Myocyte (in vitro differentiated cells): ENCODE results near the gene CACNG8. TPM values are rescaled to one million over a fixed set of nuclear protein-coding genes. Genes with fewer than 3 reads are reported as not detected.

Experiments used
- DNase-seq: peaks from one replicate; pipeline ENCODE4 v3.0.0-alpha.2; 2012; ENCODE audit warnings: low read depth
- total RNA-seq: library from RNA; depleted of rRNA; stranded (reverse); fragments of >200 nt; gene quantifications from 2 replicates; pipeline ENCODE4 v1.2.3, GENCODE V29; 2014

The CACNG8 gene
- total RNA-seq, 1 donor from 2014 or later: 0.03 TPM

DNA sequence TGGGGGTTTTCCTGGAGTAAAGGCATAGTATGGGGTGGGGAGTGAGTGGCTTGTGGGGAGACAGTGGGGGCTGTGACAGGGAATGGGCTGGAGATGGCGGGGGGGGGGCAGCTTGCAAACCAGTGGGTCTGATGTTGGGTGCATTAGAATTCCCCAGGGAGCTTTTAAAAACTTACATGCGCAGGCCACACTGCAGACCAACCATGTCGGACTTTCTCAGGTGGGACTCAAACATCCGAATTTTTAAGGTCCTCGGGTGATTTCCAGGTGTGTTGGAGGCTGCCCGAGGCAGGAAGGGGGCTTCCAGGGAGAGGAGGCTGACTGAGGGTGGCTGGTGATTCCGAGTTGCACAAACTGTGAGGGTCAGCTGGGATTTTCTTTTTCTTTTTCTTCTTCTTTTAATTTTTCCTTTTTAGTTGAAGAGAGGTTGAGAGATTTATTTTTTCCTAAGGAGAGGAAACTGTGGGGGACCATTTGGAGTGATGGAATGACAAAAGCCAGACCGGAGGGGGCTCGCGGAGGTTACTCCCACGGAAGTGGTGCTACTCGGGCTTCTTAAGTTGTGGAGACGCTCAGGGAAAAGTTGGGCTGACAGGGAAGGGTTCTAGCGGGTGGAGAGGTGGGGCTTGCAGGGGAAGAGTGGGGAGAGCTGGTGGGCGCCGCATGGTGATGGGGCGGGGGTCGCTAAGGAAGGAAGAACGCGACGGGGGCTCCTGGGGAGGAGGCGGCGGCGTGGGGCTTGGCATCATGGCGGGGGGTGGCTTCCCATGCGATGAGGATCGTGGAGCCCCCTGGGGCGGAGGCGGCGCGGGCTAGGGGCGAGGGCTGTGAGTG is 997 bp upstream of the CACNG8 start:
- DNase-seq: no peak

- DNase-seq: no peak
These were observed 2.4 kb downstream of the CACNG8 start for GRCh38 chr19:53965091-53965490.

DNA sequence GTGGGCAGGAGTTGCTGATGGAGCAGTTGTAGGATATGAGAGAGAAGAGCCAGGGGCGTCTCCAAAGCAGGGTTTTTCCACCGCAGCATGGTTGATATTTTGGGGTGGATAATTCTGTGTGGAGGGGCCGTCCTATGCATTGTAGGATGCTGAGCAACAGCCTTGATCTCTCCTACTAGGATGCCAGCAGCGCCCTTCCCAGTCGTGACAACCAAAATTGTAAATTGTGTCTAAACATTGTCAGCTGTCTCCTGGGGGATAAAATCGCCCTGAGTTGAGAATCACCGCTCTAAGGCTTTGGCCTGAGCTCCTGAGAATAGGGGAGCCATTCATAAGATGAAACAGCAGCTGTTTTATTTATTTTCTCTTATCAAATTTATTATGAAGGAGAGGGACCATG is 4.2 kb downstream of the CACNG8 start:
- no peak for DNase-seq

GRCh38 chr19:53969366-53969765 is 6.6 kb downstream of the CACNG8 start:
- no peak for DNase-seq

- DNase-seq: no peak
These were observed 8.9 kb downstream of the CACNG8 start for GRCh38 chr19:53971673-53972072.

- peak; percentile 87 for DNase-seq
These were observed 14.8 kb downstream of the CACNG8 start for GRCh38 chr19:53977429-53977990.

GRCh38 chr19:53977991-53978731 is 15.4 kb downstream of the CACNG8 start:
- DNase-seq: peak; percentile 45

GRCh38 chr19:53978975-53979801 is 16.5 kb downstream of the CACNG8 start:
- no peak for DNase-seq

- no peak for DNase-seq
These were observed 18.0 kb downstream of the CACNG8 start for GRCh38 chr19:53980539-53981375.

DNA sequence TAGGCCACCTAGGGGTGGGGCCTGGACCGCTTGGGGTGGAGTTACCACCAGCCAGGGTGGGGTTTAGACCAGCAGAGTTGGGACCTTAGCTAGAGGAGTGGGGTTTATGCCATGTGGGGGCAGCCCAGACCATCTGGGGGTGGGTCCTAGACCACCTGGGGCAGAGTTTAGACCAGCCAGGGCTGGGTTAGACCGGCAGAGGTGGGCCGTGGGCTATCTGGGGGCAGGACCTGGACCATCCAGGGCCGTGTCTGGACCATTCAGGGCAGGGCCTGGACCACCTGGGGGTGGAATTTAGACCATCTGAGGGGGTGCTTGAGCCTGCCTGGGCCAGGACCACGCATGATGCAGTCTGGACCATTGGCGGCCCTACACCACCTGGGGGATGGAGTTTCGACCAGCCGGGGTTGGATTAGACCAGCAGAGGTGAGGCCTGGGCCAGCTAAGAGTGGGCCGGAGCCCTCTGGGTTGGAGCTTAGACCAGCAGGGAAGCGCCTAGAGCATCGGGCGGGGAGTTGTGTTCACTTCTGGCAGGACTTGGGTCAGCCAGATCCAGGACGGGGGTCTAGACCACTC is 18.7 kb downstream of the CACNG8 start:
- no peak for DNase-seq

DNA sequence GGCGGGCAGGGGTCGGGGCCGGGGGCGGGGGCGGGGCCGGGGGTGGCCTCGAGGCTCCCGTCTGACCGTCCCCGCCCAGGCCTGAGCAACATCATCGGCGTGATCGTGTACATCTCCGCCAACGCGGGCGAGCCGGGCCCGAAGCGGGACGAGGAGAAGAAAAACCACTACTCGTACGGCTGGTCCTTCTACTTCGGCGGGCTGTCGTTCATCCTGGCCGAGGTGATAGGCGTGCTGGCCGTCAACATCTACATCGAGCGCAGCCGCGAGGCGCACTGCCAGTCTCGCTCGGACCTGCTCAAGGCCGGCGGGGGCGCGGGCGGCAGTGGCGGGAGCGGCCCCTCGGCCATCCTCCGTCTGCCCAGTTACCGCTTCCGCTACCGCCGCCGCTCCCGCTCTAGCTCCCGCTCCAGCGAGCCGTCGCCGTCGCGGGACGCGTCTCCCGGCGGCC is 19.3 kb downstream of the CACNG8 start:
- no peak for DNase-seq

- DNase-seq: no peak
These were observed 19.9 kb downstream of the CACNG8 start for GRCh38 chr19:53982611-53983010.

- no peak for DNase-seq
These were observed 20.9 kb downstream of the CACNG8 start for GRCh38 chr19:53983457-53984289.

DNA sequence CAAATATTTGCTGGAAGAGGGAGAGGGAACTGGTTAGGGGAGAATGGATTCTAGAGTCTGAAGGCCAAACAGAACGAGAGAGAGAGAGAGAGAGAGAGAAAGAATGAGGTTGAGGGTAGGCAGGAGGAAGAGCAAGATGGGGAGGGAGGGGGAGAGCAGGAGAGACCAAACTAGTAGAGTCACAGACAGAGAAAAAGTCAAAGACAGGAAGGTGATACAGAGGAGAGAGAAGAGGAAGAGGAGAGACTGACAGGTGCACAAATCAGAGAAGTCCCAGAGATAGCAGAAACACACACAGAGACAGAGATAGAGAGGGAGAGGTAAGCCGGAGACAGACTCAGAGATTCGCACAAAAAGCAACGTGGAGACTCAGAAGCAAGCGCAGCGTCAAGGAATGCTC is 23.1 kb downstream of the CACNG8 start:
- no peak for DNase-seq

GRCh38 chr19:53988981-53989380 is 26.2 kb downstream of the CACNG8 start:
- DNase-seq: no peak

GRCh38 chr19:53989600-53990533 is 27.1 kb downstream of the CACNG8 start:
- DNase-seq: no peak

- peak; percentile 86 for DNase-seq
These were observed 28.7 kb downstream of the CACNG8 start, which contains the start of gene CACNG6 for GRCh38 chr19:53991224-53992113. Gene CACNG6, plus strand, starts transcription at chr19:53991637. Its CDS starts 1,241 bp downstream, at chr19:53992878.
